Stimulated activated CD4-positive, alpha-beta T cell treated with anti-CD3 and anti-CD28 coated beads, Interleukin-4, amount 100 ng/mL, for 1 hour (primary cell): Measurements from ENCODE around the gene INTS15.
"Not testable (repeated sequence)": the region's sequence is repeated elsewhere in the genome, so short reads cannot be mapped to it uniquely, and the experiment has no call there.

ENCODE experiments used
- DNase-seq: peaks from one replicate; pipeline ENCODE4 v3.0.0-alpha.2; 2020

Gene INTS15

DNA sequence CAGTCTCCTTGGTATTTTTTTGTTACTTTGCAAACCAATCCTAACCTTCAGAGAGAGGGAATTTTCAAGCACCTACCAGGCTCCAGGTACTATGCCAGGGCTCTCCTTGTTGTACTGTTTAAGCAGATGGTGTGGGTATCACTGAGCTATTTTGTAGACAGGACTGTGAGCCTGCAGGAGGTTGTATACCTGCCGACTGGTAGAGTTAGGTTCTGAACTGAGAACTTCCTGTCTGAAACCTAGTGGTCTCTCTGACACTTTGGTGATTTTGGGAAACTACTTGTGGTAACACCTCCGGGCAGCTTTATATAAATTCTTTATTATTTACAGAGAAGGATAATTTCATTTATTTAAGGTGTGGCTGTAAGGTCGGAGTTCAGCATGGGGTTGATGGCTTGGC, 30.1 kb downstream of the INTS15 start:
- DNase-seq, result no peak

- DNase-seq, result no peak
Observed at GRCh38 chr7:6621195-6622133, 31.6 kb downstream of the INTS15 start.

- DNase-seq, result no peak
Observed at GRCh38 chr7:6622134-6622710, 32.4 kb downstream of the INTS15 start.

DNA sequence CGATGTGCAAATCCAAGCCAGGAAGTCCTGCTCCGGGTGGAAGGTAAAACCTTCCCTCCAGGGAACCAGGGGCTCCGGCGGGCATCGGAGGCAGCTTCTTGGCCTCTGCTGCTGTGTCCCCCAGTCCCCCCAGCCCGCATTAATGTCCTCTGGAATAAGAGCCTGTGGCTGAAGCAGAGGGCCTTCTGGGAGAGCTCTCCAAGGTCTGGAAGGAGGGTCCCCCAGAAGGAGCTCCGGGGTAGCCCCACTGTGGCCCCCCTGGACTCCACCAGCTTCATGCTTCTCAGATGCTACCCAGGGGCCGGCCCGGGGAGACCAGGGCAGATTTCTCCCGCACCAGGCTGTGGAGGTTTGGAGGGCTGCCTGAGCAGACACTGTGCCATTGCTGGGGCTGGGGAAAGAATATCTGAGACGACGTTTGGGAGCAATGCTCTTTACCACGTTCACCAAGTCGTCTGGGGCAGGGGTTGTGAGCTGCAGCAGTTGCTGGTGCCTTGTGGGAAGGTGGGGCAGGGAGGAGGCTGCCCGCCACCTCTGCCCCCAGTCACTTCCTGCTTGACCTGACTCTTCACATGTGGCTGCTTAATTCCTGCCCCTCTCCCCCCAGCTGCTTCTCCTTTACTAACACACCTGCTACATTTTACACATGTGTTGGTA, 33.9 kb downstream of the INTS15 start:
- DNase-seq, result no peak

GRCh38 chr7:6624246-6624611, 34.4 kb downstream of the INTS15 start:
- no peak for DNase-seq

- no peak for DNase-seq
Observed at GRCh38 chr7:6628045-6628444, 38.2 kb downstream of the INTS15 start.

DNA sequence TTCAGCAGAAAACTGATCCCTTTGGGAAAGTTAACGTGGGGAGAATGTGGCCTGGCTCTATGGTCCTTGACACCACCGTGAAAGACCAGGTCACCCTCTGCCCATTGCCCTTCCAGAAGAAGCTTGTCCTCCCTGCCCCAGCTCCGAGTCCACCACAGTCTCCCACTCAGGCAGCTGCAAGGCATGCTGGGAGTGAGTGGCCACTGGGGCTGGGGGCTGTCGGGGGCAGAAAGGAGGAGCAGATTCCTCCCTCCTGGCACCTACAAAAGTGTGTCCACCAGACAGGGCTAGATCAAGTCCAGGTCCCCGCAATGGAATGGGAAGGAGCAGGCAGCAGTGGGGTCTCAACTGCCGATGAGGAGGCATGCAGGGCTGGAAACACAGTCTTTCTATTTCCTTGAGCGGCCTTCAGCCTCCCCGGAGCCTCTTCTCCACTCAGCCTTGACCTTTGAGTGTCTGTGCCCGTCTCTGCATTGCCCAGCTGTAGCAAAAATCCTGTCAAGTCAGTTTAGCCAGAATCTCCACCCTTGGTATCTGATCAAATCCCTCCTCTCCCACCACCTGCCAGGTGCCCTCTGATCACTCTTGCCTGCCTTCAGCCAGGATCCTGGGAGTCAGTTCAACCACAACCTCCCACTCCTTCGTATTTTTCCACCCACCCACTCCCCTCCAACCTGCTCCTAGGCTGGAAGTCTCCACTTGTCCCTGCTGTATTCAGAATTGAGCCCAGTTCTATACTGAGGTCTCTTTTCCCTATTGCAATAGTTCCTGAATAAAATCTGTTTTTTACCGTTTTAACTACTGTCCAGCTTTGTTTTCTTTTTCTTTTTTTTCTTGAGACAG, 40.4 kb downstream of the INTS15 start:
- no peak for DNase-seq

DNA sequence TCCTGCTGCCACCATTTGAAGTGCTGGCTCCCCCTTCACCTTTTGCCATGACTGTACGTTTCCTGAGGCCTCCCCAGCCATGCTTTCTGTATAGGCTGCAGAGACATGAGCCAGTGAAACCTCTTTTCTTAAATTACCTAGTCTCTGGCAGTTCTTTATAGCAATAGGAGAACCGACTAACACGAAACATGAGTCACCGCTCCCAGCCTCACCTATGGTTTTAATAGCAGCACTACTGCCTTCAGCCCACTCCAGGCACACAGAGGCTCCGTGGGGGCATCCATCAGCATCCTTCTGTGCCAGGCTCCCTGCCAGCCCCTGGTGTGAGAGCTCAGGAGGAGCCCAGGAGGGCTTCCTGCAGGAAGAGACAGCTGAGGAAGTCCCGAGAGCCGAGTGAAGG, 41.8 kb downstream of the INTS15 start:
- no peak for DNase-seq

DNA sequence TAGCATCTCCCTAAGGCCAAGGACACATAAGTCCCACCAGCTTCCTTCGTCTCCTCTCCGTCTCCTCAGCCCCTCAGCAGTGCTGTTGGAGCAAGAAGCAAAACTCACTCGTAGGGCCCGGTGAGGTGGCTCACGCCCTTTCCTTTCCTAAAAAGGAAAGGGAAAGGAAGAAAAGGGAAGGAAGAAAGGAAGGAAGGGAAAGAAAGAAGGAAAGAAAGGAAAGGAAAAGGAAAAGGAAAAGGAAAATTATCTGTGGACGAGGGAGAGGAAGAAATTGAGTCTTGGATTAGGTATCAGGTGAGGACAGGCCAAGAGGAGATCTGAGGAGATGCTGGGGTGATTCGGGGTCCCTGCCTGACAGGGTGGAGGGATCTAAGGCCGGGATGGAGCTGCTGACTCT, 44.2 kb downstream of the INTS15 start:
- DNase-seq, result no peak

- not testable (repeated sequence) for DNase-seq
Observed at GRCh38 chr7:6634971-6635370, 45.1 kb downstream of the INTS15 start.

GRCh38 chr7:6636741-6637543, 47.1 kb downstream of the INTS15 start, which contains the start of gene ZNF316:
TSS of gene ZNF316 (plus strand) at chr7:6637318. CDS start at chr7:6642410, 5,092 bp downstream.
- DNase-seq, result peak; percentile 62

GRCh38 chr7:6637544-6638229, 47.9 kb downstream of the INTS15 start:
- DNase-seq, result peak; percentile 61

DNA sequence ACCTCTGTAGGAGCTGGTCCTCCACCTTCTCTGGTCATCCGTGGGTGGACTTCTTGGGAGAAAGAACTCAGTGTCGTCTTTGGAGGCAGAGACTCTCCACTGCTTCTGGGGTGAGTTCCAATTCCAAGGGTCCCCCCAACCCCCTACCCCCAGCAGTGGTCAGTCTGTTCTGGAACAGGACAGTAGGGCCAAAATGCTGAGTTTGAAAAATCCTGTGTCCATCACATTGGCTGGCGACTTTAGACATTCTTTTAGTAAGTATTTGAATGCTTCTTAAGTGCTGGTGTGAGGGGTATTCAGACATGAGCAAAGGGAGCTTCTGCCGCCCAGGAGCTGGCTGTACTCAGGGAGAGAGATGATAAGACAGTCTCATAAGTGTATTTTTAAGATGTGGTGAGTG, 49.2 kb downstream of the INTS15 start:
- DNase-seq, result no peak

DNA sequence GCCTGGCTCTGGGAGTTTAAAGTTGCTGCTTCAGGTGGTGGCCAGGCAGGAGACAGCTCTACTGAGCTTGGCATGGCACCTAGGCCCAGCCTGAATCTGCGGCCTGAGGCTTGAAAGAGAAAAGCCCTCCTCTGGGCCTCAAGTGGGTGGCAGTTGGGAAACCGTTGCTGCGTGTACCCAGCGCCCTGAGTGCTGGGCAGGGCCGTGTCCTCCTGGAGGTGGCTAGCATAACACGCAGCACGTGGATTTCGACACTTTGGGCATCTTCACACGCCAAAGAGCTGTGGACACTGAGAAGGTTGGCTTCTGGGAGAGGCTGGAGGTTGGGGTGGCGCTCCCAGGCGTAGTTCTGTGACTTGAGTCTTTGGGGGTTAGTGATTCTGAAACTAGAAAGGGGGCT, 49.8 kb downstream of the INTS15 start:
- DNase-seq, result no peak

- peak; percentile 35 for DNase-seq
Observed at GRCh38 chr7:6640246-6640721, 50.5 kb downstream of the INTS15 start.

- no peak for DNase-seq
Observed at GRCh38 chr7:6641305-6642035, 51.6 kb downstream of the INTS15 start.

DNA sequence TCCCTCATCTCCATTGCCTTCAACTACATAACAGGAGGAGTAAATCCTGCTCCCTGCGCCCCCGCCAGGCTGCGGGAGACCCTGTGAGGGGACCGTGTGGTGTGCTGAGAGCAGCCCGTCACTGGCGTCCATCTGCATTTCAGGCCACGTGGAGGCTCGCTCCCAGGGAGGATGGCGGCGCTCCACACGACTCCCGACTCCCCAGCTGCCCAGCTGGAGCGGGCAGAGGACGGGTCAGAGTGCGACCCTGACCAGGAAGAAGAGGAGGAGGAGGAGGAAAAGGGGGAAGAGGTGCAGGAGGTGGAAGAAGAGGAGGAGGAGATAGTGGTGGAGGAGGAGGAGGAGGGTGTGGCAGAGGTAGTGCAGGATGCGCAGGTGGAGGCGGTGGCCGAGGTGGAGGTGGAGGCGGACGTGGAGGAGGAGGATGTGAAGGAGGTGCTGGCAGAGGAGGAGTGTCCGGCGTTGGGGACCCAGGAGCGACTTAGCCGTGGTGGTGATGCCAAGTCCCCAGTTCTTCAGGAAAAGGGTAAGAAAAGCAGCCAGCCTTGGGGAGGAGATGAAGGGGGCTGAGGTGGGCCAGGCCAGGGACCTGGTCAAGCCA, 52.5 kb downstream of the INTS15 start:
- DNase-seq, result no peak

GRCh38 chr7:6642861-6643640, 53.2 kb downstream of the INTS15 start:
- no peak for DNase-seq

DNA sequence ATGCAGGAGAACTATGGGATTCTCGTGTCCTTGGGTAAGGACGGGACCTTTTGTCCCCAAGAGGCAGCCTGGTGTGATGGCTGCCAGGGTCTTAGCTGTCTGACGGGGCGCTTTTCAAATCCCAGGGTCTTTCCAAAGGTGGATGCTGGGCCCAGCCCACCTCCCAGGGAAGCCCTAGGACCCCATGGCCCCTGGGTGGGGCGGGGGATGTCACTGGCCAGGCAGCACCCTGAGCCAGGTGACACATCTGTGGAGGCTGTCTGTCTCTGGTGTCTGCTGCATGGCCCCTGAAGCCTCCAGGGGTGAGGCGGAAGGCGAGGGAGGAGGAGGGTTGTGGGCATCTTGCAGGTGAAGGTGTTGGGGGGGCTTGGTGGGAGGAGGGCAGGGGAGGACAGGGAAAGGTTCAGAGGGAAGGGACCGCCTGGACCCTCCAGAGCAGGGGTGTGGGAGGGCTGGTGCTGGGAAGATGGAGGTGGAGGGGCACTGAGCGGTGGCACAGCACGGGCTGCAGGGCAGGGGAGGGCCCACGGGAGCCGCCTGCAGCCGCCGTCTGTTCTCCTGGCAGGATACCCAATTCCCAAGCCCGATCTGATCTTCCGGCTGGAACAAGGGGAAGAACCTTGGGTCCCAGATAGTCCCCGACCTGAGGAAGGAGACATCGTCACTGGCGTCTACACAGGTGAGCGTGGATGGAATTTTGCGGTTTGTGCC, 54.2 kb downstream of the INTS15 start:
- DNase-seq, result no peak
